ENCODE data around the gene SPATC1L.
"Not testable (repeated sequence)": the region's sequence is repeated elsewhere in the genome, so short reads cannot be mapped to it uniquely, and the experiment has no call there.

The SPATC1L gene

DNA sequence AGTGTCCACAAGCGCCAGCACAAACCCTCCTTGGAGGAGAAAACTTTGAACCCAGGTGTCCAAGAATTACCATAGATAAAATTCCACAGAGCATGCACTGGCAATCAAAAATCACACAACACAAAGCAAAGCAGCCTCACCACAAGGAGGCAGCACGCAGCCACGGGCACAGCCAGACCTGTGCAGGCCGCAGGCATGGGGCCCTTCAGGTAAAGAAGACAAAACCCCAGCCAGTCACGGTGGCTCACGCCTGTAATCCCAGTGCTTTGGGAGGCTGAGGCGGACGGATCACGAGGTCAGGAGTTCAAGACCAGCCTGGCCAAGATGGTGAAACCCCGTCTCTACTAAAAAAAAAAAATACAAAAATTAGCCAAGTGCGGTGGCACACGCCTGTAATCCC lies 36.8 kb downstream of the SPATC1L start:
- DNase-seq = peak; percentile 53 to 58

DNA sequence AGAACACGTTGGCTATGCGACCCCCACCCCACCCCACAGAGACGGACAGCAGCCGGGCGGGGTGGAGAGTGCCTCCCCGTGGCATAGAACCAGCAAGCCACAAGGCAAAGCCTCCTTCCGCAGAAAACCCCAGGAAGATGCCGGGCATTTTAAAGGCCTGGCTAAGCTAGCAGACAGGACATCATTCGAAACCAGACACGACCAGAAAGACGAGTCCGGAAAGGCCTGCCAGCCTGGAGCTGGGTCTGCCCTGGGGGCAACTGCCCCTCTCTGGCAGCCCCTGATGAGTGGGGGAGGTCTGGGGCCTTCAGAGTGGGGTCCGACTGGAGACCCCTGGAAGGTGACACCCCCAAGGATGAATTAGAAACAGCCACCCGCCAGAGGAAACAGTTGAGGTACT lies 37.4 kb downstream of the SPATC1L start:
- DNase-seq = no peak

DNA sequence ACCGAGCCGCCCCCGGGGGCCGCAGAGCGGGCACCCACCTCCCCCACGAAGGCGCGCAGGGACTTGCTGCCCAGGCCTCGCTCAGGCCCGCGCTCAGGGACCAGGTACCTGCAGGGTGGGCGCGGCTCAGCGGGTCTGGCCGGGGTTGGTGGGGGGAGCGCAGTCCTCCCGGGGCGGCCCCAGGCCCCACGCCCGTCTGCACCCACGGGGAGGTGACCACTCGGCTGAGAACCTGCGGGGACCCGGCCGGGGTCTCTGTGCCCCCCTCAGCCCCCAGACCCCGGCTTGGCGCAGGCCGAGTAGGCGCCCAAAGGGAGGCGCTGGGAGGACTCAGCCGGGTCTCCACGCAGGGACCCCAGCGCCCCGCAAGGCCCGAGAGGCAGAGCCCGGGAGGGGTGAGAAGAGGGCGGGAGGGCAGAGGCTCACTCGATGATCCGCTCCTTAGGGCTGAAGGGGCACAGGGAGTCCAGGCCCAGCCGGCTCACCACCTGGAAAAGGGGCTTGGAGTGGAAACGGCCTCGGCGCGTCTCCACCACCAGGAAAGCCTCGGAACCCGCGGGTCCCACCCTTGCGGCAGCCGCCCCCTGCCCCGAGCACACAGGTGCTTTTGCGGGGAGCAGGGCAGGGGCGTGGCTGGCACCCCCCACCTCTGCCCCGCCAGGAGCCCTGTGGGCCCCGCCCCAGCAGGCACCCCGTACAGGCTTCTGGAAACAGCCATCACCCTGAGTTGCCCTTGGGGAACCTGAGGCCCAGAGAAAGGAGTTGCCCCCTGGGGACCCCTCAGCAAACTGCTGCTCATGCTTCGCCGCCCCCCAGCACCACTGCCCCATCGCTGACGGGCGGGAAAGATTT lies 38.2 kb downstream of the SPATC1L start:
- DNase-seq = no peak

DNA sequence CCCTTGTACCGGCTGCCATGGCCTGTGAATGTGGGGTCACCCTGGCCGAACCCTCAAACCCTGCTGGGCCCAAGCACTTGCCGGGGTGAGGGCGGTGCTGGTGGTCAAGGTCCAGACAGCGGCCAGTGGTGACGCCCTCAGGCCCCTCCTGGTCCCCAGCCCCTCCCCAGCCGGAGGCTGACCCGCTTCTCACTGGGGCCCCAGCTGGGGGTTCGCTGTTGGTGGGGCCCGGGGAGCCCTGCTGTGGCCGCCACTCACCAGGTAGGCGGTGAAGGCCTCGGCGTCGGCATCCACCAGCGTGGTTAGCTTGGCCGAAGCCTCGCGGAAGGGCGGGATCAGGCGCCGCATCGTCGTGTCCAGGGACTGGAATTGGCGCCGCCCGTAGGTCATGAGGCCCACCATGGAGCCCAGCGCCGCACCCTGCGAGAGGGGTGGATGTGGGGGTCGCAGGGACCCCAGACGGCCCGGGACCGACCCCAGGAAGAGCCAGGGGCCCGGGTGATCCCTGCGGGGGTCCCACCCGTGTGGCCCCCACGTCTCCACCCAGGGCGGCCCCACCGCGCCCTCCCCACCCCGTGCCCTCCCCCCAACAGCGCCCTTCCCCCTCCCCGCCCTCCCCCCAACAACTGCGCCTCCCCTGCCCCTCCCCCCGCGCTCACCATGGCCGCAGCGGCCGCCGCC lies 39.0 kb downstream of the SPATC1L start:
- no peak for DNase-seq

DNA sequence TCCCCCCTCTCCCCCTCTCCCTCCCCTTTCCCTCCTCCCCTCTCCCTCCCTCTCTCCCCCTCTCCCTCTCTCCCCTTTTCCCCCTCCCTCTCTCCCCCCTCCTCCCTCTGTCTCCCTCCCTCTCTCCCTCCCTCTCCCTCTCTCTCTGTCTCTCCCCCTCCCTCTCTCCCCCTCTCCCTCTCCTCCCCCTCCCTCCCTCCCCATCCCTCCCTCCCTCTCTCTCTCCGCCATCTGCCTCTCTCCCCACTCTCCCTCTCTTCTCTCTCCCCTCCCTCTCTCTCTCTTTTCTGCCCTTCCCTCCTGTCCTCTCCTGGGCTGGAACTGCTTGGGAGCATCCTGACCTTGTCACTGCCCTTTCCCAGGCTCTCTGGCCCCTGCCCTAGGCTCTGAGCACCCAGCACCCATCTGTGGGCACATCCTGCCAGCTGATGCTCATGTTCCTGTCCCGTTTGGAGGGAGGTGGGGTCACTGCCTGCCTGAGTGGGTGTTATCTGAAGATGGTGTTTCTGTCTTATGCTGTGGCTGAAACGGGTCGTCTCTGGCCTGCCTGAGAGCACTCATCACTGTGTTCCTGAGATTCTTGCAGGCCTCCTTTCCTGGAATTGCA lies 39.7 kb downstream of the SPATC1L start:
- no peak for DNase-seq

DNA sequence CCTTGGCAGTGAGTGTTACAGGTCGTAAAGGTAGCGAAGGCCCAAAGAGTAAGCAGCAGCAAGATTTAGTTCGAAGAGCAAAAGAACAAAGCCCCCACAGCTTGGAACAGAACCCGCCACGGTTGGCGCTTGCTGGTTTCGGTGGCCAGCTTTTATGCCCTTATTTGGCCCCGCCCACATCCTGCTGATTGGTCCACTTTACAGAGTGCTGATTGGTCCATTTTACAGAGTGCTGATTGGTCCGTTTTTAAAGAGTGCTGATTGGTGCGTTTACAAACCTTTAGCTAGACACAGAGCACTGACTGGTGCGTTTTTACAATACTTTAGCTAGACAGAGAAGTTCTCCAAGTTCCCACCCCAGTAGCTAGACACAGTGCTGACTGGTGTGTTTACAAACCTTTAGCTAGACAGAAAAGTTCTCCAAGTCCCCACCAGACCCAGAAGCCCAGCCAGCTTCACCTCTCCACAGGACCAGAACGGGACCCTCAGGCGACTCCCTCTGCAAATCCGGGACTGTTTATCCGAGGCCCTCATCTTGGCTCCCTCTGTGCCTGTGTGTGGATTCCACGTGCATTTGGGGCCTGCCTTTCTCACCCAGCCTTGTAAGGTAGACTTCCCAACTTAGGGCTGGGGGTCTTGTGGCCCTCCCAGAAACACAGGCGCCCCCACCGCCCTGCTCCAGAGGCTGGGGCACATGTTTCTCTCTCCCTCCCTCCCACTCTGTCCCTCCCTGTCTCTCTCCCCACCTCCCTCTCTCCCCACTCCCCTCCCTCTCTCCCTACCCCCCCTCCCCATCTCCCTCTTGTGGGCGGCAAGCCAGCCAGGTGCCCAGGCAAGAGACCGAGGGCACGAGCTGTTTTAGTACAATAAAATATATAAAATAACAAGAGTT lies 41.4 kb downstream of the SPATC1L start:
- DNase-seq = no peak

DNA sequence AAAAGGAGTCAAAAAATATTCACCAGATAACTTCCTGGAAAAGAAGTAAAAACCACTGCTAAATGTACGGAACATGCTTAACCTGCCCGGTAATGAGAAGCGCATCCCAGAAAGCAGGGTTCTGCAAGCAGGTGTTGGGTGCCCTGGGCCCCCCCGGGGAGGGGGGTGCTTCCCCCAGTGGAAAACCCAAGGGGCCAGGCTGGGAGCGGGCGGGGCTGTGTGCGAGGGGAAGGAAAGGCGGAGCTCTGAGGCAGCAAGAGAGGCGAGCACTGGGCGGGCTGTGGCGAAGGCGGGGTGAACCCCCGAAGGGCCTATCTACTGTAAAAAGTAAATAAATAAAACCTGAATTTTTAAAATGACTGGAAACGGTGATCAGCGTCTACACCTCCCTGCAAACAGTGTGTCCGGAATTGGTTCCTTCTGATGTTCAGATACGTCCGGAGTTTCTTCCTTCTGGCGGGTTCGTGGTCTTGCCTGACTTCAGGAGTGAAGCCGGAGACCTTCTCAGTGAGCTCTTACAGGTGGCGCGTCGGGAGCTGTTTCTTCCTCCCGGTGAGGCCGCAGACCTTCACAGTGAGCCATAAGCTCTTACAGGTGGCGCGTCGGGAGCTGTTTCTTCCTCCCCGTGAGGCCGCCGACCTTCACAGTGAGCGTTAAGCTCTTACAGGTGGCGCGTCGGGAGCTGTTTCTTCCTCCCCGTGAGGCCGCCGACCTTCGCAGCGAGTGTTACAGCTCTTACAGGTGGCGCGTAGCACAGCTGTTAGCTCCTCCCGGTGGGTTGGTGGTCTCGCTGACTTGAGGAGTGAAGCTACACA lies 42.3 kb downstream of the SPATC1L start:
- no peak for DNase-seq

DNA sequence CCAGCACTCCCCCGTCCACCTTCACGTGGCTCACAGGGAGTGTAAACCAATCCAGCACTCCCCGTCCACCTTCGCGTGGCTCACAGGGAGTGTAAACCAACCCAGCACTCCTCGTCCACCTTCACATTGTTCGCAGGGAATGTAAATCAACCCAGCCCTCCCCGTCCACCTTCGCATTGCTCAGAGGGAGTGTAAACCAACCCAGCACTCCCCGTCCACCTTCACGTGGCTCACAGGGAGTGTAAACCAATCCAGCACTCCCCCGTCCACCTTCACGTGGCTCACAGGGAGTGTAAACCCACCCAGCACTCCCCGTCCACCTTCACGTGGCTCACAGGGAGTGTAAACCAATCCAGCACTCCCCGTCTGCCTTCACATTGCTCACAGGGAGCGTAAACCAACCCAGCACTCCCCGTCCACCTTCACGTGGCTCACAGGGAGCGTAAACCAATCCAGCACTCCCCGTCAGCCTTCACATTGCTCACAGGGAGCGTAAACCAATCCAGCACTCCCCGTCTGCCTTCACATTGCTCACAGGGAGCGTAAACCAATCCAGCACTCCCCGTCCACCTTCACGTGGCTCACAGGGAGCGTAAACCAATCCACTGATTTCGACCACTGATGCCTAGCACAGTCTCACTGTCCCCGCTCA lies 43.8 kb downstream of the SPATC1L start:
- DNase-seq = not testable (repeated sequence)

DNA sequence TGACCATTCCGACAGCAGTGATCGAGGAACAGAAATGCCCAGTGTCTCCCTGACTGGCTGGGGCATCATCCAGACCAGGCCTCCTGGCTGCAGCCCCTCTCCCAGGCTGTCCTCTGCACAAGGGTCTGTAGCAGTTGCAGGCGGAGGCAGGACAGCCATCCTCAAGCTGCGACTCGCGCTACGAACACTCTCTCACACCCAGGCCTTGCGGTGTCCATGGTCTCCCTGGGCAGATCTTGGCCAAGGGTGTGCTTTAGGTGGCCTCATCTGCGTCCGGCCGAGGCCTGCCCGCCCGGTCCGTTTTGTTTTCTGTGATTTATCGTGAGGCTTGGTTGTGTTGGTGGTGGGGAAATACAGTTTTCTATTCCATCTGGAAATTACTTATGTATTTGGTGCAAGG lies 44.6 kb downstream of the SPATC1L start:
- DNase-seq = no peak

DNA sequence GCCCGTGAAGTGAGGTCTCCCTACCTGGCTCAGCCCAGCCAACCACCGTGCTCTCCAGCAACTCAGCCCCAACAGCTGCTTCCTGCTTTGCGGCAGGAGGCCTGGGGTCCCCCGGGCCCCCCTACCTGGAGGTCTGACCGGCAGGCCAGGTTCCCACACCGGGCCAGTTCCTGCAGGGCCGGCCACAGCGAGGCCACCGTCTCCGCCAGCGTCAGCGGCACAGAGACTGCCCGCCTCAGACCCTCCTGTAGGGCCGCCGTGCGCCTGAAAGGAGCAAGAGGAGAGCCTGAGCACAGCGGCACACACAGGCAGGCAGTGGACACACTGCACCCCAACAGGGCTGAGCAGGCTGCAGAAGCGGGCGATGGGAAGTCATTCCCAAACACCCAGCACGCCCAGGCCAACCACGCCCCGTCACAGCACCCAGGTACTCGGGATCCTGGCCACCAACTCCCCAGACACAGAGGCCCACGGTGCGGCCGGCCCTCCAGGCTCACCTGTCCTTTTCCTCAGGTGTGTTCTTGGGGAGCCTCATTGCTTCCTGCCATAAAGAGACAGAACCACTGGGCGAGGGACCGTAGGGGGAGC lies 45.8 kb downstream of the SPATC1L start:
- no peak for DNase-seq

DNA sequence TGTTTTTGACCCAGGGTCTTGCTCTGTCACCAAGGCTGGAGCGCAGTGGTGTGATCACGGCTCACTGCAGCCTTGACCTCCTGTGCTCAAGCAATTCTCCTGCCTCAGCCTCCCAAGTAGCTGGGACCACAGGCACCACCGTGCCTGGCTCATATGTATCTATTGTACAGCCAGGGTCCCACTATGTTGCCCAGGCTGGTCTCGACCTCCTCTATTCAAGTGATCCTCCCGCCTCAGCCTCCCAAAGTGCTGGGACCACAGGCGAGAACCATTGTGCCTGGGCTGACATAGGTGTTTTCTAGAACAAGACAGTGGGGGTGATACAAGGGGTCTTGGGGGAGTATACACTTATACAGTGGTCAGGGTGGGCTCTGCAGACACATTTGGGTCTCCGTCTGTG lies 46.4 kb downstream of the SPATC1L start:
- DNase-seq = no peak

DNA sequence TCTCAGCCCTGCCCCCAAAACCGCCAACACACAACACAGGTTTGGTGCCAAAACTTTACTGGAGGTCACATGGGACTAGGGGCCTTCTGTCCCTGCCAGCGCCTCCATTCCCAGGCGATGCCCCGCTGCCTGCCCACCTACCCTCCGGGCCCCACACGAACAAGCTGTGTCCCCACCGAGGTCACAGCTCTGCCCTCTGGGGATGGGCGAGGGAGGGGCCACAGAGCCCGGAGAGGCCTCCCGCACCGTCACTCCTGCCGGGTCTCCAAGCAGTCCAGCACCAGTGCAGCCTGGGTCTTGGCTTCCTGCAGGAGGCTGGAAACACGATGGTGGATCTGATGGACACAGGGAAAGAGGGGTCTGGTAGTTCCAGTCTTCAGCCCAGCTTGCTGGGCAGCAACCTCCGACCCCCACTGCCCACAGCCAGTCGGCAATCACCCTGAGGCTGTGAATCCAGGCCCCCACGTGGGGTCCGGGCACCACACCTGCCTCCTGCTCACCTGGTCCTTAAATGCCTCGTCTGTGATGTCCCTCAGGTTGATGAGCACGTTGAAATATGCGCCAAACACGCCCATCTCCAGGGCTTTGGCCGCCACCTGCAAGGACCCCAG lies 47.4 kb downstream of the SPATC1L start:
- DNase-seq = no peak

DNA sequence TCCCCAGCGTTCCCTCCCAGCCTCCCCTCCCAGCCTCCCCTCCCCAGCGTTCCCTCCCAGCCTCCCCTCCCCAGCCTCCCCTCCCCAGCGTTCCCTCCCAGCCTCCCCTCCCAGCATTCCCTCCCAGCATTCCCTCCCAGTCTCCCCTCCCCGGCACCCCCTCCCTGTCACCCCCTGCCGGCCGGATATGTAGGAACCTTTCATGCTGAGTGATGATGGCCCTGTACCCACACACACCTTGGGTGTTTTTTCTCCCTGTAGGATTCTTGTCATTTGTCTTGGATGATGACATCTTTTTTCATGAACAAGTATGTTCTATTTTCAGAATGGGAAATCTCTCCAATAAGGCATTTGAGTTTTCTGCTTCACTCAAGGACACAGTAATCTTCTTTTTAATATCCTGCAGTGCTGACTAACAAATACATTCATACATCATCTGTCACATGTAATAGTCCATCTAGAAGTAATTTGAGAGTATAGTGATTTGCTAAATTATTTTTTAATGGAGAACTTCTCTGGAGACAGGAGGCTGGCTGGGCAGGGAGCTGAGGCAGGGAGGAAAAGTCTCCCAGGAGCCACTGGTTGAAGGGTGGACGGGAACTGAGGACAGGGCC lies 48.4 kb downstream of the SPATC1L start:
- no peak for DNase-seq

DNA sequence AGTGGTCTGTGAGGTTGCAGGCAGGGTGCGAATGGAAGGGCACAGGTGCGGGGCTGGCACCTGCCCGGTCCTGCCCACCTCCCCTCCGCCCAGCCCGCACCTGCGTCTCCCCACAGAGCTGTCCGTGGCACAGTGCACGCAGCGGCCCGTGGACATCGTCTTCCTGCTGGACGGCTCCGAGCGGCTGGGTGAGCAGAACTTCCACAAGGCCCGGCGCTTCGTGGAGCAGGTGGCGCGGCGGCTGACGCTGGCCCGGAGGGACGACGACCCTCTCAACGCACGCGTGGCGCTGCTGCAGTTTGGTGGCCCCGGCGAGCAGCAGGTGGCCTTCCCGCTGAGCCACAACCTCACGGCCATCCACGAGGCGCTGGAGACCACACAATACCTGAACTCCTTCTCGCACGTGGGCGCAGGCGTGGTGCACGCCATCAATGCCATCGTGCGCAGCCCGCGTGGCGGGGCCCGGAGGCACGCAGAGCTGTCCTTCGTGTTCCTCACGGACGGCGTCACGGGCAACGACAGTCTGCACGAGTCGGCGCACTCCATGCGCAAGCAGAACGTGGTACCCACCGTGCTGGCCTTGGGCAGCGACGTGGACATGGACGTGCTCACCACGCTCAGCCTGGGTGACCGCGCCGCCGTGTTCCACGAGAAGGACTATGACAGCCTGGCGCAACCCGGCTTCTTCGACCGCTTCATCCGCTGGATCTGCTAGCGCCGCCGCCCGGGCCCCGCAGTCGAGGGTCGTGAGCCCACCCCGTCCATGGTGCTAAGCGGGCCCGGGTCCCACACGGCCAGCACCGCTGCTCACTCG lies 52.2 kb downstream of the SPATC1L start:
- DNase-seq = no peak

DNA sequence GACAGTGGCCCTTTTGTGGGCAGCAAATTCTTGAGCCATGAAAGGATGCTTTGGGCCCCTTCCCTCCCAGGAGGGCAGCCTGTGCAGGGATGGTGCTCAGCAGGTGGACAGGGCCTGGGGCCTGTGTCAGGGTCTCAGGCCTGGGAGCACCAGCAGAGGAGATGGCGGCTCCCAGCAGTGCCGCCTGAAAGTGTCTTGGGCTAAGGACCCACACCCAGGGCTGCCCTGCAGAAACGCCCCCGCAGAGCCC lies 52.7 kb downstream of the SPATC1L start:
- no peak for DNase-seq

DNA sequence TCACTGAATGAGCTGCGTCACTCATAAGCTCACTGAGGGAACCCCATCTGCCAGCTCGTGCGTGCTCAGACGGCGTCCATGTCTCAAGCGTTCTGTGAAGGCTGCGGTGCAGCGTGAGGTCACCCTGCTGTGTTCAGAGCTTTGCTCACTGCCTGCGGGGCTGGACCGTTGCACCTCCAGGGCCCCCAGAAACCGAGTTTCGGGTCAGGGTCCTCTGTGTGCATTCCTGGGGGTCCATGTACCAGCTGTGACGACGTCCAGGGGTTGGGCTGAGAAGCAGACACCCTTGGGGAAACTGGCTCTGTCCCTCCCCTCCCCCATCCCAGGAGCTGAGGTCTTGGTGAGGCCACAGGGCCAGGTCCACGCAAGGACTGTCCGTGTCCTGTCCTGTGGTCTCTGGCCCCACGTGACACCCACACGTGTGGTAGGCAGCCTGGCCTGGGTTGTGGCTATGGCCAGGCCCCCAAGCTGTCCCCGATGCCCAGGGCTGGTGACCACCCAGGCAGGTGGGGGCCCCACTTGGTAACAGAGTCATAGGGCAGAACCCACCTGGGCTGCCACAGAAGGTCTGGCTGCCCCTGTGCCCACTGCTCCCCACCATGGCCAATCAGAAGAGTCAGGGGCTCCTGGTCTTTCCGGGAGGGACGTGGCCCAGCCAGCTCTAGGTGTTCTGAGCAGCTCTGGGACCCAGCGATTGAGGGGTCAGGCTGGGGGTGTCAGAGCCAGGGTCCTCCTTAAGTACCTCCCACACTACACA lies 53.2 kb downstream of the SPATC1L start:
- DNase-seq = no peak

DNA sequence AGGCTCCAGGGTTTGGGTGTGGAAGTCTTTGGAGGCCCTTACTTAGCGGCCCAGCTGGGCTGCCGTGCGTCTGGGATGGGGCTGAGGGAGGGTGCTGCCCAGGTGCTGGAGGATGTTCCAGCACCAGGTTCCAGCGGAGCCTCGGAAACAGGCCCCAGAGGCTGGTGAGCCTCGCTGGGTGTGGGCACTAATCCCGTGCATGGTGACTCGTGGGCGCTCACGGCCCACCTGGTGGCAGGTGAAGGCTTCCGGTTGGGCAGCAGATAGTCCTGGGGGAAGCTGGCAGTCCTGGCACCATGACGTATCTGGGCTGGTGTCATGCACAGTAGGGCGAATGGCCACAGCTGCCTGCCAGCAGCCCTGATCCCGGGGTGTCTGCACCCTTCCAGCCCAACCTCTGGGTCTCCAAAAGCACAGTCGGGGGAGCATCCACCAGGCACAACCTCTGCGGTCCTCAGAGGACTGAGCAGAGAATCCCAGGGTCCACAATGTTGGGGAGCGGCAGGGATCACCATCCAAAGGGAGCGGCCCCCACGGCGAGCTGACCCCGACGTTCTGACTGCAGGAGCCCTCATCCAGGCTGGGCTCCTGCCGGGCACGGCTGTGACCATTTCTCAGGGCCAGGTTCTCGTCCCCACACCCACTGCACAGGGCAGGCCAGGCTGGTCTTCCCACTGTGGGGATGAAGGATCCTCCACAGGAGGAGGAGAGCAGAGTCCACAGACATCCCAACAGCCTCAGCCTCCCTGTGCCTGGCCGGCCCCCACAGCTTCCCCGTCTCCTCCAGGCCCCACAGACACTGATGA lies 54.2 kb downstream of the SPATC1L start:
- DNase-seq = no peak
